Measurements from ENCODE around the gene PSMD8.
A peak's percentile ranks its signal among the peaks of the same experiment; 100 is the strongest.

The PSMD8 gene

GRCh38 chr19:38412961-38413360, 38.6 kb downstream of the PSMD8 start:
- Histone ChIP-seq H3K9me3 (ENCODE audit: severe bottlenecking) (peaks cover 4% of the 10 kb centered on the region), H3K27me3 (ENCODE audit: insufficient read depth, low read depth, severe bottlenecking) (no peaks in the 10 kb centered on the region), H3K4me3 (ENCODE audit: low read depth, low read length) (no peak overlapping the region; the same call in 1 of the 2 replicates), H3K36me3 (no peaks in the 10 kb centered on the region; the same call in 1 of the 2 replicates), H3K27ac (peak overlapping the region; percentile 97)
- DNase-seq: peak; percentile 90
- no peak for TF ChIP-seq CTCF (IDR thresholded peaks at IDR 0.05; ENCODE audit: low read depth, low read length)

DNA sequence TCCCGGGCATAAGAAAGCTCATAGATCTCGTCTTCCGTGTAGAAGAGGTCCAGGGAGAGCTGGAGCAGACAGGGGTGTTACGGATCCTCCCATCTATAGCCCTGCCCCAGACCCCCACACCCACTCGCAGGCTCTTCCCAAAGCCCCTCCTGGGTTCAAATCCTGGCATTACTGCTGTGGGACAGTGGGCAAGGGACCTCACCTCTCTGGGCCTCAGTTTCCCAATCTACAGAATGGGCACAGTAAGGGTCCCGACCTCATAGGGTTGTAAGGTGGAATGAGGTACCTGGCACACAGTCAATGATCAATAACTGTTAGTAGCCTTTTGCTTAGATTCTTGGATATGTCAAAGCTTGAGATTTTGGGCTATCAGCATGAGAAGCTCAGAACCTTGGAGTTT, 39.0 kb downstream of the PSMD8 start:
- Histone ChIP-seq H3K4me3 (ENCODE audit: low read depth, low read length) (no peak overlapping the region; the same call in 1 of the 2 replicates), H3K9me3 (ENCODE audit: severe bottlenecking) (peaks cover 4% of the 10 kb centered on the region), H3K36me3 (no peaks in the 10 kb centered on the region; the same call in 1 of the 2 replicates), H3K27ac (peak overlapping the region; percentile 97), H3K27me3 (ENCODE audit: insufficient read depth, low read depth, severe bottlenecking) (no peaks in the 10 kb centered on the region)
- DNase-seq: no peak
- TF ChIP-seq CTCF (IDR thresholded peaks at IDR 0.05; ENCODE audit: low read depth, low read length): no peak

GRCh38 chr19:38417146-38417543, 42.8 kb downstream of the PSMD8 start:
- no peaks in the 10 kb centered on the region for H3K27me3 ChIP-seq (ENCODE audit: insufficient read depth, low read depth, severe bottlenecking)
- no peak overlapping the region for H3K4me3 ChIP-seq (ENCODE audit: low read depth, low read length)
- no peak overlapping the region for H3K27ac ChIP-seq
- TF ChIP-seq CTCF (IDR thresholded peaks at IDR 0.05; ENCODE audit: low read depth, low read length): no peak
- H3K9me3 ChIP-seq (ENCODE audit: severe bottlenecking): peaks cover under 1% of the 10 kb centered on the region
- H3K36me3 ChIP-seq: no peaks in the 10 kb centered on the region
- no peak for DNase-seq

DNA sequence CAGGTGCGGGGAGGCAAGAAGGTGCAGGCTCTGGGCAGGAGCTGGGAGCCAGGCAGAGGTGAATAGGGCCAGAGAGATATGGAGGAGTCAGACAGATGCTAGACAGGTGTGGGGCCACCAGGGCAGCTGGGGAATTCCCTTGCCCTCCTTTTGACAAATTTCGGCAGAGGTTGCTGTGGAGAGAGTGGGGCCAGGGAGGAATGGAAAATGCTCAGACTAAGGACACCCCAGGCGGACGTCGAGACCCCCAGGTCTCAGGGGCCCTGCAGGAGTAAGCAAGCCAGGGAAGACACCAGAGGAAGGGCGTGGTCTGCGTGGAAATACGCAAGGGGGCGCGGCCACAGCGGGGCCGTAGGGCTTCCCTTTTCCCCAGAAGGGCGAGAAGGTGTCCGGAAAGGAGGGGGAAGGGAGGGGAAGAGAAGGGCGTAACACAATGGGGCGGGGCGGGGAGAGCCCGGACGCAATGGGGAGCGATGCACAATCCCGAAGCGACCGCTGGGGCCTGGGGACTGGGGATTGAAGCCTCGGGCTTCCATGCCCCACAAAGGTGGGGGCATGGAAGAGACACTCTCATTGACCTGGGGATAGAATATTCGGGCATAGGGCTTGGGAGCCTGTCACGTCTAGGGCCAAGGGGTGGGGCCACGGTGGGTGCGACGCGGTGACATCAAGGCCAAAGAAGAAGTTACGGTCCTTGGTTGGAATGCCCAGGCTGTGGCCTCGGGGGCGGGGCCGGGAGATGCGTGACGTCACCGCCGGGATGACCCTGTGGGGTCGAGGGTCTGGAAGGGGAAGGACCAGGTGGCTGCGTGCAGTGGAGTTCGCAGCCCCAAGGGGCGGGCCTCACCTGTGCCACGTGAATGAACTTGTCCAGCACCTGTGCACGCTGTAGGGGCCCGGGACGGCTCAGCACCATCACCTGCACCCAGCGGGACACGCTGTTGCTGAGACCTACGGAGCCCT, 43.5 kb downstream of the PSMD8 start:
- Histone ChIP-seq H3K27me3 (ENCODE audit: insufficient read depth, low read depth, severe bottlenecking) (no peaks in the 10 kb centered on the region), H3K27ac (no peak overlapping the region), H3K4me3 (ENCODE audit: low read depth, low read length) (no peak overlapping the region), H3K36me3 (no peaks in the 10 kb centered on the region), H3K9me3 (ENCODE audit: severe bottlenecking) (no peaks in the 10 kb centered on the region)
- no peak for DNase-seq
- no peak for TF ChIP-seq CTCF (IDR thresholded peaks at IDR 0.05; ENCODE audit: low read depth, low read length)

DNA sequence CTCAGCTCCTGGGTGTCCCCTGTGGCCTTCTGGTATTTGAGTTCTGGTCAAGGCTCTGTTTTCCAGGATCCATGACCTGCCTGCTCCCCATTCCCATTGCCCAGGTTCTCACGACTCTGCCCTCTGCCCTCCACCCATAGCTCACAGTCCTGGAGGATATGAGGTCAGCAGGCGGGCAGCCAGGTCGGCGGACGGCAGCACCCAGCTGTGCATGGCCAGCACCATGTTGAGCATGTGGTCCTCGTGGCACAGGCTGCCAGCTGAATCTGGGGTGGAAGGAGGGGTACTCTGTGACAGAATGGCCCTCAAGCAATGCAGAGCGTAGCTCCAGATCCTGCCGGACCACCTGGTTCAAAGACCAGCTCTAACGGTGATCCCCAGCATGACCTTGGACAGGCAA, 46.6 kb downstream of the PSMD8 start:
- Histone ChIP-seq H3K4me3 (ENCODE audit: low read depth, low read length) (no peak overlapping the region), H3K27ac (no peak overlapping the region), H3K27me3 (ENCODE audit: insufficient read depth, low read depth, severe bottlenecking) (no peaks in the 10 kb centered on the region), H3K36me3 (no peaks in the 10 kb centered on the region), H3K9me3 (ENCODE audit: severe bottlenecking) (no peaks in the 10 kb centered on the region)
- no peak for TF ChIP-seq CTCF (IDR thresholded peaks at IDR 0.05; ENCODE audit: low read depth, low read length)
- DNase-seq: no peak
